ENCODE data around the gene HEPACAM. TPM values are rescaled to one million over a fixed set of nuclear protein-coding genes. Genes with fewer than 3 reads are reported as not detected.

HEPACAM gene
- total RNA-seq, 1 experiment from 2014 or later = not detected

GRCh38 chr11:124915541-124916369 lies 20.1 kb downstream of the HEPACAM start:
- Histone ChIP-seq H3K4me3 (ENCODE audit: low read depth, low read length, poor library complexity, severe bottlenecking) (no peak overlapping the region), H3K4me1 (ENCODE audit: insufficient read depth, low read length, poor library complexity, severe bottlenecking) (no peaks in the 10 kb centered on the region), H3K27ac (ENCODE audit: low read depth, low read length, poor library complexity, severe bottlenecking) (no peak overlapping the region), H3K9me3 (ENCODE audit: low read depth, low read length, poor library complexity, severe bottlenecking) (no peaks in the 10 kb centered on the region), H3K36me3 (ENCODE audit: insufficient read depth, low read length, poor library complexity, severe bottlenecking) (no peaks in the 10 kb centered on the region), H3K27me3 (replicated peaks; ENCODE audit: insufficient read depth, low read depth, low read length, poor library complexity) (no peaks in the 10 kb centered on the region)
- intact Hi-C loops (cut with micrococcal nuclease; ENCODE audit: unreplicated experiment) = no loop called here
- no TSS peak for BruUV-seq (replicated peaks)
- TF ChIP-seq EZH2 (IDR thresholded peaks at IDR 0.05; ENCODE audit: borderline replicate concordance, low read depth, low read length, poor library complexity, severe bottlenecking) = no peak
- no peak for TF ChIP-seq CTCF (conservative IDR thresholded peaks at IDR 0.05; ENCODE audit: low read depth, low read length)
- ChIA-PET CTCF (no interaction called here), POLR2A (ENCODE audit: low non-redundant PET) (no interaction called here)
- no peak for DNase-seq (ENCODE audit: low spot score)

- H3K36me3 ChIP-seq (ENCODE audit: insufficient read depth, low read length, poor library complexity, severe bottlenecking) = no peaks in the 10 kb centered on the region
- H3K9me3 ChIP-seq (ENCODE audit: low read depth, low read length, poor library complexity, severe bottlenecking) = no peaks in the 10 kb centered on the region
- no peak for TF ChIP-seq CTCF (conservative IDR thresholded peaks at IDR 0.05; ENCODE audit: low read depth, low read length)
- no peak for TF ChIP-seq EZH2 (IDR thresholded peaks at IDR 0.05; ENCODE audit: borderline replicate concordance, low read depth, low read length, poor library complexity, severe bottlenecking)
- no peak overlapping the region for H3K4me3 ChIP-seq (ENCODE audit: low read depth, low read length, poor library complexity, severe bottlenecking)
- ChIA-PET POLR2A (ENCODE audit: low non-redundant PET) (interaction anchor here (0.6 kb wide), 1 partner anchor 779 kb away, joined by 3 read pairs; no protein-coding TSS in a partner anchor), CTCF (no interaction called here)
- intact Hi-C loops (cut with micrococcal nuclease; ENCODE audit: unreplicated experiment) = no loop called here
- no TSS peak for BruUV-seq (replicated peaks)
- H3K27ac ChIP-seq (ENCODE audit: low read depth, low read length, poor library complexity, severe bottlenecking) = no peak overlapping the region
- no peak for DNase-seq (ENCODE audit: low spot score)
- no peaks in the 10 kb centered on the region for H3K4me1 ChIP-seq (ENCODE audit: insufficient read depth, low read length, poor library complexity, severe bottlenecking)
- peaks cover 55% of the 10 kb centered on the region for H3K27me3 ChIP-seq (replicated peaks; ENCODE audit: insufficient read depth, low read depth, low read length, poor library complexity)
Observed at GRCh38 chr11:124902616-124903015, 33.2 kb downstream of the HEPACAM start.

- POLR2A ChIA-PET (ENCODE audit: low non-redundant PET) = no interaction called here
- DNase-seq (ENCODE audit: low spot score) = peak; percentile 44
- no peak overlapping the region for H3K27ac ChIP-seq (ENCODE audit: low read depth, low read length, poor library complexity, severe bottlenecking)
- BruUV-seq (replicated peaks) = no TSS peak
- TF ChIP-seq EZH2 (IDR thresholded peaks at IDR 0.05; ENCODE audit: borderline replicate concordance, low read depth, low read length, poor library complexity, severe bottlenecking) = no peak
- TF ChIP-seq CTCF (conservative IDR thresholded peaks at IDR 0.05; ENCODE audit: low read depth, low read length) = no peak
- H3K36me3 ChIP-seq (ENCODE audit: insufficient read depth, low read length, poor library complexity, severe bottlenecking) = no peaks in the 10 kb centered on the region
- H3K27me3 ChIP-seq (replicated peaks; ENCODE audit: insufficient read depth, low read depth, low read length, poor library complexity) = peaks cover 55% of the 10 kb centered on the region
- H3K9me3 ChIP-seq (ENCODE audit: low read depth, low read length, poor library complexity, severe bottlenecking) = no peaks in the 10 kb centered on the region
- intact Hi-C loops (cut with micrococcal nuclease; ENCODE audit: unreplicated experiment) = no loop called here
- H3K4me1 ChIP-seq (ENCODE audit: insufficient read depth, low read length, poor library complexity, severe bottlenecking) = no peaks in the 10 kb centered on the region
- CTCF ChIA-PET = no interaction called here
- H3K4me3 ChIP-seq (ENCODE audit: low read depth, low read length, poor library complexity, severe bottlenecking) = no peak overlapping the region
Observed at GRCh38 chr11:124900464-124900863, 35.4 kb downstream of the HEPACAM start.
